Stomach (tissue), 9 donors: ENCODE measurements around the gene TMEM52. TPM values are rescaled to one million over a fixed set of nuclear protein-coding genes. Genes with fewer than 3 reads are reported as not detected.

ENCODE experiments used
- DNase-seq, 2 donors: peaks; one replicate each; pipeline versions ENCODE4 v3.0.0 to v3.0.0-alpha.2; 2013 to 2019
- H3K27ac ChIP-seq, 5 donors: fragments of 200-600 bp in 4 of 5; sonication (generic) in 4 of 5; one replicate each; pipeline ENCODE4 v1.5.1; 2013 to 2019; ENCODE audit warnings: mild to moderate bottlenecking in 1 of 5, moderate library complexity in 1 of 5
- H3K27me3 ChIP-seq, 3 donors: fragments of 200-600 bp; sonication (generic); one replicate each; pipeline ENCODE4 v1.5.1; 2017 to 2019; ENCODE audit warnings: mixed run types in 1 of 3
- H3K36me3 ChIP-seq, 4 donors: fragments of 200-600 bp; sonication (generic); 1 replicate in 3 of 4; 2 replicates in 1 of 4; pipeline ENCODE4 v1.5.1; 2016 to 2019
- H3K4me1 ChIP-seq, 4 donors: fragments of 200-600 bp; sonication (generic); one replicate each; pipeline ENCODE4 v1.5.1; 2016 to 2019
- H3K4me3 ChIP-seq, 4 donors: fragments of 200-600 bp; sonication (generic) in 3 of 4; one replicate each; pipeline ENCODE4 v1.5.1; 2016 to 2019; ENCODE audit warnings: mild to moderate bottlenecking in 1 of 4
- H3K9me3 ChIP-seq, 4 donors: fragments of 200-600 bp; sonication (generic); one replicate each; pipeline ENCODE4 v1.5.1; 2016 to 2019
- EP300 ChIP-seq: sonication (generic); formaldehyde crosslinking; IDR thresholded peaks from one replicate; pipeline ENCODE4 v1.6.1; 2017; ENCODE audit warnings: antibody characterized with exemption
- POLR2A ChIP-seq, 4 donors: fragments of 450-650 bp; IDR thresholded peaks; one replicate each; pipeline ENCODE4 v1.6.1; 2016; ENCODE audit warnings: antibody characterized with exemption in 4 of 4, control low read depth in 2 of 4, mild to moderate bottlenecking in 1 of 4, moderate library complexity in 1 of 4
- POLR2AphosphoS5 ChIP-seq, 3 donors: sonication (generic); formaldehyde crosslinking; IDR thresholded peaks; one replicate each; pipeline ENCODE4 v1.6.1; 2016; ENCODE audit warnings: antibody characterized with exemption in 3 of 3
- WGBS, 5 donors: extraction: QIAGEN DNeasy Blood & Tissue Kit in 3 of 5; methylation state at CpG; one replicate each; pipeline versions ENCODE4 v1.1.5 to v1.1.7; 2013 to 2018; 5-methylcytosine and 5-hydroxymethylcytosine counted together
- intact Hi-C: fragments of 100-400 bp; cut with DNase I; formaldehyde crosslinking; loops from one replicate; pipeline ENCODE4 v1.15.1; 2023; ENCODE audit warnings: low total_unique reads
- polyA plus RNA-seq, 3 donors: library from polyadenylated mRNA; stranded (reverse); fragments of 200-250 nt; gene quantifications; one replicate each; pipeline ENCODE4 v1.2.3, GENCODE V29; 2013
- total RNA-seq, 5 donors: library from RNA; depleted of rRNA; stranded (reverse); fragments of >200 nt; gene quantifications; one replicate each; pipeline versions ENCODE4 v1.1.0 to v1.2.3, GENCODE V29; 2014 to 2016
- TF ChIP-seq, protein P1 (sequence below), 7 experiments: fragments of 450-650 bp in 4 of 7; fragments of 200-600 bp in 3 of 7; sonication (generic) in 3 of 7; IDR thresholded peaks; one replicate each; pipeline ENCODE4 v1.5.1; 2016 to 2019; ENCODE audit warnings: antibody characterized with exemption in 7 of 7, control low read depth in 2 of 7, mild to moderate bottlenecking in 1 of 7
- donor health status: healthy with polysubstance abuse.
- donor health status: Bipolar disorder and iron deficiency.
- donor health status: healthy.

TMEM52 gene
- total and polyA plus RNA-seq, 8 donors: 5.0 to 10.4 (median 8.0) TPM; not detected in 4

DNA sequence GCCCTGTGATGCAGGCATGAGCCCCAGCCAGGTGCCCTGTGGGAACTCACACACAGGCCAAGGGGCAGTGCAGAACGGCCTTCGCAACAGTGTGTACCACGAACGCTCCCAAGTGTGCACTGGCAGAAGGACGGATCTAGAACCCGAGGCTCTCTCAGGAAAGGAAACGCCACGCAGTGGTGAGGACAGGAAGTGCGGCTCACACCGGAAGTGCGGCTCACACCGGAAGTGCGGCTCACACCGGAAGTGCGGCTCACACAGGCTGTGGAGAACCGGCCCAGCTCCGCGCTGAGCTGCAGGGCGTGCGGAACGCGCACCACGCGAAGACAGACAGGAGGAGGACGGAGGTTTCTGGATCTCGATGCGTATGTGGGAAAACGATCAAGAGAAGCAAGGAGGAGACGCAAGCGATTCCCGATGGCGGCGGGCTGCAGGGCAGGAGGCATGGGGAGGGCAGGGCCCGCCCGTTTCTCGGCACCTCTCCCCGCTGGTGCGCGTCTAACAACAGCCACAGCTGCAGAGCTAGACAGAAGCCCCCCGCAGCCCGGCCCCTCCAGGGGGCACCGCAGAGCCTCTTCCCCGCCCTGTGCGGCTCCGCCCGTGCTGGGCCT lies 35.9 kb upstream of the TMEM52 start:
- 81 to 94% (median 91%) methylated on average over 39 to 46 of the region's 46 CpGs for WGBS, 5 donors
- intact Hi-C loops: no loop called here
- Histone ChIP-seq H3K4me3 (no peak overlapping the region), H3K27ac (no peak overlapping the region), H3K27me3 (peaks cover 0 to 42% (median 11%) of the 10 kb centered on the region in 3 donors), H3K9me3 (no peaks in the 10 kb centered on the region), H3K36me3 (no peaks in the 10 kb centered on the region), H3K4me1 (peaks cover 0 to 6% (median 4%) of the 10 kb centered on the region in 4 donors)
- no peak for DNase-seq
- TF ChIP-seq POLR2AphosphoS5 (IDR thresholded peaks at IDR 0.05) (no peak), EP300 (no peak), POLR2A (IDR thresholded peaks at IDR 0.05) (no peak)

DNA sequence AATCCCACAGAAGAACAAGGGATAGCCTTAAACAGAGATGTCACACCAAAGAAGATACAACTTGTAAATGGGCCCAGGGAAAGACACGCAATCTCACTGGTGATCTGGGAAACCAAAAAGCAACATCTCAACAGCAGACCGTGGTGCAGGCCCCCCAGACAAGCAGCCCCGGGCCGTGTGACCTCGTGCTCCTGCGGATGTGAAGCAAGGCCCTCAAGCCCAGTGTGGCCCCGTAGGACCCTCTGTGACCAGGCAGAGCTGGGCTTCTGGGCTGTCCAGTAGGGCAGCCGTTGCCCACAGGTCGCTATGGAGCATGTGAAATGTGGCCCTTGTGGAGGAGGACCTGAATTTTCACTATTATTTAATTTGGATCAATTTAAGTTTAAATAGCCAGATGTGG lies 34.9 kb upstream of the TMEM52 start:
- Histone ChIP-seq H3K4me3 (no peak overlapping the region), H3K36me3 (no peaks in the 10 kb centered on the region), H3K27me3 (peaks cover 0 to 32% (median 7%) of the 10 kb centered on the region in 3 donors), H3K27ac (no peak overlapping the region), H3K9me3 (no peaks in the 10 kb centered on the region), H3K4me1 (no peaks in the 10 kb centered on the region)
- DNase-seq: no peak
- TF ChIP-seq, protein P1, sequence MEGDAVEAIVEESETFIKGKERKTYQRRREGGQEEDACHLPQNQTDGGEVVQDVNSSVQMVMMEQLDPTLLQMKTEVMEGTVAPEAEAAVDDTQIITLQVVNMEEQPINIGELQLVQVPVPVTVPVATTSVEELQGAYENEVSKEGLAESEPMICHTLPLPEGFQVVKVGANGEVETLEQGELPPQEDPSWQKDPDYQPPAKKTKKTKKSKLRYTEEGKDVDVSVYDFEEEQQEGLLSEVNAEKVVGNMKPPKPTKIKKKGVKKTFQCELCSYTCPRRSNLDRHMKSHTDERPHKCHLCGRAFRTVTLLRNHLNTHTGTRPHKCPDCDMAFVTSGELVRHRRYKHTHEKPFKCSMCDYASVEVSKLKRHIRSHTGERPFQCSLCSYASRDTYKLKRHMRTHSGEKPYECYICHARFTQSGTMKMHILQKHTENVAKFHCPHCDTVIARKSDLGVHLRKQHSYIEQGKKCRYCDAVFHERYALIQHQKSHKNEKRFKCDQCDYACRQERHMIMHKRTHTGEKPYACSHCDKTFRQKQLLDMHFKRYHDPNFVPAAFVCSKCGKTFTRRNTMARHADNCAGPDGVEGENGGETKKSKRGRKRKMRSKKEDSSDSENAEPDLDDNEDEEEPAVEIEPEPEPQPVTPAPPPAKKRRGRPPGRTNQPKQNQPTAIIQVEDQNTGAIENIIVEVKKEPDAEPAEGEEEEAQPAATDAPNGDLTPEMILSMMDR (IDR thresholded peaks at IDR 0.05): no peak
- TF ChIP-seq EP300 (no peak), POLR2AphosphoS5 (IDR thresholded peaks at IDR 0.05) (no peak), POLR2A (IDR thresholded peaks at IDR 0.05) (no peak)
- WGBS, 5 donors: 82 to 95% (median 86%) methylated on average over 7 to 9 of the region's 9 CpGs
- intact Hi-C loops: no loop called here

DNA sequence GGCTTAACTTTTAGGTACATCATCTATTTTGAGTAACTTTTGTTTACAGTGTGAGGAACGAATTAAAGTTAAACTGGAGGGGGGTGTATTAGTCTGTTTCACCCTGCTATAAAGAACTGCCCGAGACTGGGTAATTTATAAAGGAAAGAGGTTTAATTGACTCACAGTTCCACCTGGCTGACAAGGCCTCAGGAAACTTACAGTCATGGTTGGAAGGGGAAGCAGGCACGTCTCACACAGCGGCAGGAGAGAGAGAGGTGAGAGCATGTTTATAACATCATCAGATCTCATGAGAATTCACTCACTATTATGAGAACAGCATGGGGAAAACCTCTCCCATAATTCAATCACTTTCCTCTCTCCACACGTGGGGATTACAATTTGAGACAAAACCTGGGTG lies 31.9 kb upstream of the TMEM52 start:
- intact Hi-C loops: no loop called here
- Histone ChIP-seq H3K4me1 (peaks cover 0 to 13% (median 11%) of the 10 kb centered on the region in 4 donors), H3K36me3 (no peaks in the 10 kb centered on the region), H3K9me3 (no peaks in the 10 kb centered on the region), H3K27ac (no peak overlapping the region), H3K27me3 (peaks cover 0 to 2% (median 0%) of the 10 kb centered on the region in 3 donors), H3K4me3 (no peak overlapping the region)
- no peak for DNase-seq
- TF ChIP-seq POLR2A (IDR thresholded peaks at IDR 0.05): no peak
- TF ChIP-seq EP300: no peak
- no peak for TF ChIP-seq POLR2AphosphoS5 (IDR thresholded peaks at IDR 0.05)
- WGBS, 5 donors: 72 to 83% (median 82%) methylated on average over 5 of the region's 5 CpGs

DNA sequence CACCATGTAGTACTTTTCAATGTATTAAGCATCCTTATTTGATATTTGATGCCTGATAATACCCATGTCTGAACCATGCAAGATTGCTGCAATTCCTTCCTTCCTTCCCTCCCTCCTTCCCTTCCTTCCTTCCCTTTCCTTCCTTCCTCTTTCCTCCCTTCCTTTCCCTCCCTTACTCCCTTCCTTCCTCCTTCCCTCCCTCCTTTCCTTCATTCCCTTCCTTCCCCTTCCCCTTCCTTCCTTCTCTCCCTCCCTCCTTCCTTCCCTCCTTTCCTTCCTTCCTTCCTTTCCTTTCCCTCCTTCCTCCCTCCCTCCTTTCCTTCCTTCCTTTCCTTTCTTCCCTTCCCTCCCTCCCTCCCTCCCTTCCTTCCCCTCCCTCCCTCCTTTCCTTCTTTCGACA lies 29.7 kb upstream of the TMEM52 start:
- intact Hi-C loops: loop anchor here (5.0 kb wide), 1 partner anchor 104 kb away; the partner anchor contains the start of gene PRKCZ
- H3K9me3 ChIP-seq: no peaks in the 10 kb centered on the region
- H3K27ac ChIP-seq: no peak overlapping the region
- H3K4me1 ChIP-seq: peaks cover 6 to 21% (median 19%) of the 10 kb centered on the region in 4 donors
- DNase-seq: no peak
- H3K4me3 ChIP-seq: no peak overlapping the region
- no peaks in the 10 kb centered on the region for H3K36me3 ChIP-seq
- TF ChIP-seq POLR2AphosphoS5 (IDR thresholded peaks at IDR 0.05): no peak
- TF ChIP-seq, protein P1 (IDR thresholded peaks at IDR 0.05): no peak
- no peak for TF ChIP-seq EP300
- no peak for TF ChIP-seq POLR2A (IDR thresholded peaks at IDR 0.05)
- 31 to 57% (median 44%) methylated on average over 1 of the region's 1 CpG for WGBS, 5 donors
- H3K27me3 ChIP-seq: peaks cover 0 to 8% (median 0%) of the 10 kb centered on the region in 3 donors

DNA sequence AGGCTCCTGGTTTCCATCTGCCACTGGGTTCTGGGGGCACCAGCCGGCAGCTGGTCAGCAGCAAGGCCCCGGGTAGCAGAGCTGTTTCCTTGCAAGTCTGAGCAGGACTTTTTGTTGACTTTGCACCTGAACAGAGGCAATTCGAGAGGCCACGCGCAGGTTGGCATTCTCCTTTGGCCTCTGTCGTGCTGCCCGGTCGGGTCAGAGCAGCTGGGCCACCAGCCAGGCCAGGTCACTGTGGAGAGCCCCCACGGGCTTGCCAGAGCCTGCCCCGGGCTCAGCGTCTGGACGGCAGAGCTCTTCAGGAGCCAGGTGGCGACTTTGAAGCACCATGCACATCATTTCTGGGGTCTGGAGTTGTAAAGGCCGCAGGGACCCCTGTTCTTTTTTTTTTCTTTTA lies 28.4 kb upstream of the TMEM52 start:
- Histone ChIP-seq H3K36me3 (no peaks in the 10 kb centered on the region), H3K4me1 (peaks cover 8 to 24% (median 21%) of the 10 kb centered on the region in 4 donors), H3K27me3 (peaks cover 0 to 21% (median 12%) of the 10 kb centered on the region in 3 donors), H3K9me3 (no peaks in the 10 kb centered on the region), H3K4me3 (no peak overlapping the region), H3K27ac (no peak overlapping the region)
- intact Hi-C loops: loop anchor here (5.0 kb wide), 1 partner anchor 105 kb away; the partner anchor contains the start of gene PRKCZ
- WGBS, 5 donors: 42 to 62% (median 55%) methylated on average over 14 of the region's 14 CpGs
- peak in 1 of 2 donors; percentile 69 for DNase-seq
- TF ChIP-seq, protein P1 (IDR thresholded peaks at IDR 0.05): no peak
- no peak for TF ChIP-seq EP300
- no peak for TF ChIP-seq POLR2A (IDR thresholded peaks at IDR 0.05)
- TF ChIP-seq POLR2AphosphoS5 (IDR thresholded peaks at IDR 0.05): no peak
